GM23338 (cell line): ENCODE results near the gene TAS2R8.

Experiments used
- CREB1 ChIP-seq: fragments of 250-450 bp; sonication (Bioruptor Pico); IDR thresholded peaks from 2 replicates; pipeline ENCODE4 v1.5.0; 2020; ENCODE audit warnings: low read depth, mild to moderate bottlenecking, moderate library complexity
- CTCF ChIP-seq, 2 experiments: fragments of 200-600 bp in 1 of 2; sonication (generic) in 1 of 2; conservative IDR thresholded peaks; 2 replicates each; pipeline versions ENCODE4 v1.5.1 to v1.6.1; 2016 to 2017; ENCODE audit warnings: antibody characterized with exemption in 2 of 2, low read depth in 2 of 2, mild to moderate bottlenecking in 2 of 2, moderate library complexity in 1 of 2
- POLR2AphosphoS5 ChIP-seq: IDR thresholded peaks from 2 replicates; pipeline ENCODE4 v1.6.1; 2016; ENCODE audit warnings: antibody characterized with exemption, low read depth

- no peak for TF ChIP-seq CREB1
- TF ChIP-seq CTCF (conservative IDR thresholded peaks at IDR 0.05; ENCODE audit: low read depth in 2 of 2): no peak
- TF ChIP-seq POLR2AphosphoS5: no peak
Measured at GRCh38 chr12:10783252-10783651, 23.8 kb downstream of the TAS2R8 start.
